HEK293 (cell line): ENCODE measurements around the gene HOXA6.
A peak's percentile ranks its signal among the peaks of the same experiment; 100 is the strongest.

ENCODE experiments used
- AEBP2 ChIP-seq: fragments of 450-650 bp; formaldehyde crosslinking; IDR thresholded peaks from 2 replicates; pipeline ENCODE4 v1.5.1; 2016; ENCODE audit warnings: missing biosample characterization, missing genetic modification characterization, borderline replicate concordance
- EGR2 ChIP-seq: fragments of 450-650 bp; formaldehyde crosslinking; IDR thresholded peaks from 2 replicates; pipeline ENCODE4 v1.5.1; 2016; ENCODE audit warnings: low read depth, missing biosample characterization, missing genetic modification characterization
- GLI4 ChIP-seq: fragments of 450-650 bp; formaldehyde crosslinking; IDR thresholded peaks from 2 replicates; pipeline ENCODE4 v1.5.1; 2016; ENCODE audit warnings: missing biosample characterization, missing genetic modification characterization
- IKZF3 ChIP-seq: fragments of 450-650 bp; IDR thresholded peaks from 2 replicates; pipeline ENCODE4 v1.5.0; 2018; ENCODE audit warnings: missing biosample characterization, mild to moderate bottlenecking, missing genetic modification characterization, moderate library complexity
- KLF9 ChIP-seq: fragments of 450-650 bp; formaldehyde crosslinking; IDR thresholded peaks from 2 replicates; pipeline ENCODE4 v1.5.1; 2016; ENCODE audit warnings: missing biosample characterization, missing genetic modification characterization, low read depth
- SCRT2 ChIP-seq: fragments of 450-650 bp; formaldehyde crosslinking; IDR thresholded peaks from 2 replicates; pipeline ENCODE4 v1.5.1; 2016; ENCODE audit warnings: missing biosample characterization, missing genetic modification characterization
- TRIM28 ChIP-seq: IDR thresholded peaks from 2 replicates; pipeline ENCODE4 v1.6.1; 2011; ENCODE audit warnings: low read length, control low read depth, borderline replicate concordance
- YY1 ChIP-seq: fragments of 450-650 bp; formaldehyde crosslinking; IDR thresholded peaks from 2 replicates; pipeline ENCODE4 v1.5.1; 2018; ENCODE audit warnings: missing biosample characterization, missing genetic modification characterization
- ZBTB17 ChIP-seq: fragments of 450-650 bp; formaldehyde crosslinking; IDR thresholded peaks from 2 replicates; pipeline ENCODE4 v1.5.1; 2016; ENCODE audit warnings: missing biosample characterization, missing genetic modification characterization
- ZBTB6 ChIP-seq: fragments of 450-650 bp; formaldehyde crosslinking; IDR thresholded peaks from 2 replicates; pipeline ENCODE4 v1.5.1; 2017; ENCODE audit warnings: missing biosample characterization, missing genetic modification characterization
- ZBTB8A ChIP-seq: fragments of 450-650 bp; formaldehyde crosslinking; IDR thresholded peaks from 2 replicates; pipeline ENCODE4 v1.5.1; 2016; ENCODE audit warnings: missing biosample characterization, missing genetic modification characterization
- ZFP3 ChIP-seq: fragments of 450-650 bp; formaldehyde crosslinking; IDR thresholded peaks from 2 replicates; pipeline ENCODE4 v1.5.1; 2016; ENCODE audit warnings: low read depth, missing biosample characterization, missing genetic modification characterization
- ZNF133 ChIP-seq: fragments of 450-650 bp; formaldehyde crosslinking; IDR thresholded peaks from 2 replicates; pipeline ENCODE4 v1.5.1; 2016; ENCODE audit warnings: missing biosample characterization, missing genetic modification characterization
- ZNF140 ChIP-seq: fragments of 450-650 bp; formaldehyde crosslinking; IDR thresholded peaks from 2 replicates; pipeline ENCODE4 v1.5.1; 2016; ENCODE audit warnings: missing biosample characterization, missing genetic modification characterization
- ZNF157 ChIP-seq: fragments of 450-650 bp; formaldehyde crosslinking; IDR thresholded peaks from 2 replicates; pipeline ENCODE4 v1.5.1; 2016; ENCODE audit warnings: missing biosample characterization, missing genetic modification characterization
- ZNF169 ChIP-seq: fragments of 450-650 bp; formaldehyde crosslinking; IDR thresholded peaks from 2 replicates; pipeline ENCODE4 v1.5.1; 2016; ENCODE audit warnings: missing biosample characterization, missing genetic modification characterization
- ZNF211 ChIP-seq: fragments of 450-650 bp; formaldehyde crosslinking; IDR thresholded peaks from 2 replicates; pipeline ENCODE4 v1.5.1; 2016; ENCODE audit warnings: low read depth, missing biosample characterization, missing genetic modification characterization
- ZNF266 ChIP-seq: fragments of 450-650 bp; formaldehyde crosslinking; IDR thresholded peaks from 2 replicates; pipeline ENCODE4 v1.5.1; 2016; ENCODE audit warnings: missing biosample characterization, missing genetic modification characterization, low read depth
- ZNF280C ChIP-seq: fragments of 450-650 bp; formaldehyde crosslinking; IDR thresholded peaks from 2 replicates; pipeline ENCODE4 v1.5.1; 2016; ENCODE audit warnings: missing biosample characterization, missing genetic modification characterization
- ZNF398 ChIP-seq: fragments of 450-650 bp; formaldehyde crosslinking; IDR thresholded peaks from 2 replicates; pipeline ENCODE4 v1.5.1; 2017; ENCODE audit warnings: missing biosample characterization, missing genetic modification characterization
- ZNF404 ChIP-seq: fragments of 450-650 bp; formaldehyde crosslinking; IDR thresholded peaks from 2 replicates; pipeline ENCODE4 v1.5.1; 2017; ENCODE audit warnings: missing biosample characterization, missing genetic modification characterization
- ZNF571 ChIP-seq: fragments of 450-650 bp; formaldehyde crosslinking; IDR thresholded peaks from 2 replicates; pipeline ENCODE4 v1.5.0; 2017; ENCODE audit warnings: missing biosample characterization, missing genetic modification characterization
- ZNF624 ChIP-seq: fragments of 450-650 bp; formaldehyde crosslinking; IDR thresholded peaks from 2 replicates; pipeline ENCODE4 v1.5.1; 2017; ENCODE audit warnings: missing biosample characterization, missing genetic modification characterization
- ZNF645 ChIP-seq: fragments of 450-650 bp; formaldehyde crosslinking; IDR thresholded peaks from 2 replicates; pipeline ENCODE4; 2016; ENCODE audit warnings: missing biosample characterization, missing genetic modification characterization
- ZNF776 ChIP-seq: fragments of 450-650 bp; formaldehyde crosslinking; IDR thresholded peaks from 2 replicates; pipeline ENCODE4 v1.5.0; 2017; ENCODE audit warnings: missing biosample characterization, missing genetic modification characterization, borderline replicate concordance
- ZNF777 ChIP-seq: fragments of 450-650 bp; formaldehyde crosslinking; IDR thresholded peaks from 2 replicates; pipeline ENCODE4 v1.5.1; 2017; ENCODE audit warnings: missing biosample characterization, missing genetic modification characterization, borderline replicate concordance
- TF ChIP-seq, protein P1 (sequence below): fragments of 450-650 bp; formaldehyde crosslinking; IDR thresholded peaks from 2 replicates; pipeline ENCODE4 v1.5.1; 2017; ENCODE audit warnings: missing biosample characterization, missing genetic modification characterization
- TF ChIP-seq, protein P2 (sequence below): fragments of 450-650 bp; formaldehyde crosslinking; optimal IDR thresholded peaks from 2 replicates; pipeline ENCODE3; 2016; ENCODE audit warnings: missing biosample characterization, mild to moderate bottlenecking, missing genetic modification characterization

HOXA6 gene

DNA sequence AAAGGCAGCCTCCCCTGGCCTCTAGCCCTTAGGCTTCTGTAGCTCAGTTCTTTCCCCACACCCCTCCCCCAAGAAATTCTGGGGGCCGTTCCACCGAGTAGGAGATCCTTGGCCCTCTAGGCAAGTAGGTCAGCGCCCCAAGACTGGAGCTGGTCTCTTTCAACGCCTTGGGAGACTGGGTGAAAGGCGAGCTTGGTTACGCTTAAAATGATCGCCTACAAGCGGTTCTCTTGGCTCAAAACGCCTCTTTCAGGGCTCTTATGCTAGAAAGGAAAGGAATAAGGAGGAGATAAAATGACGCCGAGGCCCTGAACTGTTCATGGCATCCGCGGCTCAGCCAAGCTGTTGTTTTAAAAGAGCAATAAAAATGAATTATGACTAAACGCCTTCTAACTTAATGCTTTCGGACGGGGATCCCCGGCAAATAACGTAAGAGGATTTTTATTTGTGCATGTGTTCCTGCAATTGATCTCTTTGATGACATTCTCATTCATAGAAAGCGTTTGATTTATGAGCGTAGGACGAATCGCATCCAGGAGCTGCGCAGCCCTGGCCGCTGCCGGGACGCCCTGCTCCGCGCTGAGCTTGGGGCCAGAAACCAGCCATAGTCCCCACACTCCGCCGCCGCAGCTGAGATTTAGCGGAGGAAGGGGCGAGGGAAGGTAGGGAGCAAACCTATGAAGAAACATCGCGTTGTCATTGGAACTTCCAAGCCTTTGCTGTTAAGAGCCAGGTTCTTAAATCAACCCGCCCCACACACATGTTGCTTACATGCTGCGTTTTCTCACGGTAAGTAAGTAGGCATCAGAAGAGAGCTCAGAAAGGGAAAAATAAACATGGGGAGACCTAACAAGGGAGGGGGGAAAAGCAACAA, 48.8 kb downstream of the HOXA6 start (continued):
- TF ChIP-seq ZFP3 = no peak
- no peak for TF ChIP-seq GLI4 (tag by site-specific recombination)
- TF ChIP-seq ZBTB6 (tag by site-specific recombination) = no peak
- TF ChIP-seq ZNF157 = no peak
- TF ChIP-seq ZNF280C (tag by site-specific recombination) = no peak
- TF ChIP-seq ZNF624 (tag by site-specific recombination) = no peak
- peak; percentile 84 for TF ChIP-seq IKZF3
- TF ChIP-seq TRIM28 = no peak
- TF ChIP-seq ZNF140 (tag by site-specific recombination) = no peak
- no peak for TF ChIP-seq ZNF776
- TF ChIP-seq, protein P1, sequence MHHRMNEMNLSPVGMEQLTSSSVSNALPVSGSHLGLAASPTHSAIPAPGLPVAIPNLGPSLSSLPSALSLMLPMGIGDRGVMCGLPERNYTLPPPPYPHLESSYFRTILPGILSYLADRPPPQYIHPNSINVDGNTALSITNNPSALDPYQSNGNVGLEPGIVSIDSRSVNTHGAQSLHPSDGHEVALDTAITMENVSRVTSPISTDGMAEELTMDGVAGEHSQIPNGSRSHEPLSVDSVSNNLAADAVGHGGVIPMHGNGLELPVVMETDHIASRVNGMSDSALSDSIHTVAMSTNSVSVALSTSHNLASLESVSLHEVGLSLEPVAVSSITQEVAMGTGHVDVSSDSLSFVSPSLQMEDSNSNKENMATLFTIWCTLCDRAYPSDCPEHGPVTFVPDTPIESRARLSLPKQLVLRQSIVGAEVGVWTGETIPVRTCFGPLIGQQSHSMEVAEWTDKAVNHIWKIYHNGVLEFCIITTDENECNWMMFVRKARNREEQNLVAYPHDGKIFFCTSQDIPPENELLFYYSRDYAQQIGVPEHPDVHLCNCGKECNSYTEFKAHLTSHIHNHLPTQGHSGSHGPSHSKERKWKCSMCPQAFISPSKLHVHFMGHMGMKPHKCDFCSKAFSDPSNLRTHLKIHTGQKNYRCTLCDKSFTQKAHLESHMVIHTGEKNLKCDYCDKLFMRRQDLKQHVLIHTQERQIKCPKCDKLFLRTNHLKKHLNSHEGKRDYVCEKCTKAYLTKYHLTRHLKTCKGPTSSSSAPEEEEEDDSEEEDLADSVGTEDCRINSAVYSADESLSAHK (tag by site-specific recombination) = peak; percentile 84
- TF ChIP-seq, protein P2, sequence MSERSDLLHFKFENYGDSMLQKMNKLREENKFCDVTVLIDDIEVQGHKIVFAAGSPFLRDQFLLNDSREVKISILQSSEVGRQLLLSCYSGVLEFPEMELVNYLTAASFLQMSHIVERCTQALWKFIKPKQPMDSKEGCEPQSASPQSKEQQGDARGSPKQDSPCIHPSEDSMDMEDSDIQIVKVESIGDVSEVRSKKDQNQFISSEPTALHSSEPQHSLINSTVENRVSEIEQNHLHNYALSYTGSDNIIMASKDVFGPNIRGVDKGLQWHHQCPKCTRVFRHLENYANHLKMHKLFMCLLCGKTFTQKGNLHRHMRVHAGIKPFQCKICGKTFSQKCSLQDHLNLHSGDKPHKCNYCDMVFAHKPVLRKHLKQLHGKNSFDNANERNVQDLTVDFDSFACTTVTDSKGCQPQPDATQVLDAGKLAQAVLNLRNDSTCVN (tag by site-specific recombination) = peak; percentile 29
- no peak for TF ChIP-seq ZNF211
- TF ChIP-seq ZNF571 (tag by site-specific recombination) = no peak
- no peak for TF ChIP-seq ZNF169 (tag by site-specific recombination)
- TF ChIP-seq ZNF404 (tag by site-specific recombination) = no peak
- TF ChIP-seq ZNF645 (tag by site-specific recombination) = no peak
- no peak for TF ChIP-seq ZNF266 (tag by site-specific recombination)
- TF ChIP-seq SCRT2 (tag by site-specific recombination) = peak; percentile 98
- TF ChIP-seq ZBTB8A = peak; percentile 98
- TF ChIP-seq ZNF398 = peak; percentile 70
- no peak for TF ChIP-seq EGR2 (tag by site-specific recombination)
- TF ChIP-seq ZBTB17 = peak; percentile 81
- TF ChIP-seq ZNF133 = no peak
- TF ChIP-seq KLF9 (tag by site-specific recombination) = no peak; the same call in 1 of the 2 replicates
- no peak for TF ChIP-seq AEBP2 (tag by site-specific recombination)
- no peak for TF ChIP-seq ZNF777 (tag by site-specific recombination)
- TF ChIP-seq YY1 (tag by site-specific recombination) = peak; percentile 48
